Measurements from ENCODE around the gene TNIK.

Gene TNIK

GRCh38 chr3:171358181-171358880, 101.9 kb downstream of the TNIK start:
- DNase-seq: no peak

GRCh38 chr3:171357721-171358120, 102.5 kb downstream of the TNIK start:
- no peak for DNase-seq

GRCh38 chr3:171356251-171356650, 104.0 kb downstream of the TNIK start:
- no peak for DNase-seq

- DNase-seq: no peak
These were observed 105.3 kb downstream of the TNIK start for GRCh38 chr3:171354706-171355582.

GRCh38 chr3:171354049-171354705, 106.0 kb downstream of the TNIK start:
- no peak for DNase-seq

GRCh38 chr3:171353423-171353822, 106.8 kb downstream of the TNIK start:
- DNase-seq: no peak

GRCh38 chr3:171352387-171352935, 107.7 kb downstream of the TNIK start:
- DNase-seq: no peak

- peak; percentile 54 for DNase-seq
These were observed 108.5 kb downstream of the TNIK start for GRCh38 chr3:171351676-171352075.

GRCh38 chr3:171350364-171350763, 109.8 kb downstream of the TNIK start:
- no peak for DNase-seq

GRCh38 chr3:171349392-171349791, 110.8 kb downstream of the TNIK start:
- DNase-seq: no peak

- no peak for DNase-seq
These were observed 112.1 kb downstream of the TNIK start for GRCh38 chr3:171348121-171348520.

- DNase-seq: no peak
These were observed 112.7 kb downstream of the TNIK start for GRCh38 chr3:171347301-171348039.

- DNase-seq: no peak
These were observed 113.5 kb downstream of the TNIK start for GRCh38 chr3:171346582-171347300.

- DNase-seq: no peak
These were observed 114.2 kb downstream of the TNIK start for GRCh38 chr3:171346019-171346418.

- no peak for DNase-seq
These were observed 114.9 kb downstream of the TNIK start for GRCh38 chr3:171345107-171345843.

GRCh38 chr3:171343693-171344092, 116.5 kb downstream of the TNIK start:
- no peak for DNase-seq

- DNase-seq: no peak
These were observed 117.3 kb downstream of the TNIK start for GRCh38 chr3:171342783-171343420.

GRCh38 chr3:171342200-171342599, 118.0 kb downstream of the TNIK start:
- DNase-seq: no peak

- no peak for DNase-seq
These were observed 119.8 kb downstream of the TNIK start for GRCh38 chr3:171340434-171340833.

- DNase-seq: no peak
These were observed 120.6 kb downstream of the TNIK start for GRCh38 chr3:171339598-171339997.

GRCh38 chr3:171336406-171336805, 123.8 kb downstream of the TNIK start:
- no peak for DNase-seq
